HG02970 (cell line): ENCODE data around the gene STAB1.
"Not testable (repeated sequence)": the region's sequence is repeated elsewhere in the genome, so short reads cannot be mapped to it uniquely, and the experiment has no call there.

Experiments used
- ATAC-seq: cut with Tn5 transposase; IDR thresholded peaks from one replicate; pipeline ENCODE4 v1.9.1; 2021; ENCODE audit warnings: mild to moderate bottlenecking, moderate library complexity, moderate number of reproducible peaks; ENCODE audit not compliant: unreplicated experiment, low FRiP score

The STAB1 gene

GRCh38 chr3:52522651-52523251 is 27.6 kb downstream of the STAB1 start:
- no peak for ATAC-seq

- no peak for ATAC-seq
Measured at GRCh38 chr3:52523386-52524257, 28.5 kb downstream of the STAB1 start.

DNA sequence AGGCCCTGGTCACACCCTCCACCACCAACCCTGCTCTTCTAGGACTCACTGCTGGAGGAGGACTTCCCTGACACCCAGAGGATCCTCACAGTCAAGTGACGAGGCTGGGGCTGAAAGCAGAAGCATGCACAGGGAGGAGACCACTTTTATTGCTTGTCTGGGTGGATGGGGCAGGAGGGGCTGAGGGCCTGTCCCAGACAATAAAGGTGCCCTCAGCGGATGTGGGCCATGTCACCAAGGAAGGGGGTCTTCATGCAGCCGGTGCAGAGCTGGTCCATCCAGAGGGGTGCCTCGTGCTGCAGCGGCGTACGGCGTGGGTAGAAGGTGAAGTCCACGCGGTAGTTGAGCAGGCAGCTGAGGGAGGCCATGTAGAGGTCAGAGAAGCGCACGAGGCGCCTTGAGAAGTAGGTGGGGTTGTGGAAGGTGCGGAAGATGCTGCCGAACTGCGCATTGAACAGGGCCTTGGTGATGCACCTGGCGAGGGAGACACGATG is 29.2 kb downstream of the STAB1 start:
- ATAC-seq = no peak

GRCh38 chr3:52524752-52525679 is 29.9 kb downstream of the STAB1 start:
- ATAC-seq = no peak

- ATAC-seq = no peak
Measured at GRCh38 chr3:52525680-52526561, 30.8 kb downstream of the STAB1 start.

GRCh38 chr3:52526671-52527038 is 31.5 kb downstream of the STAB1 start:
- not testable (repeated sequence) for ATAC-seq

- ATAC-seq = no peak
Measured at GRCh38 chr3:52527039-52527731, 32.0 kb downstream of the STAB1 start.

GRCh38 chr3:52527732-52528585 is 32.8 kb downstream of the STAB1 start:
- ATAC-seq = no peak

DNA sequence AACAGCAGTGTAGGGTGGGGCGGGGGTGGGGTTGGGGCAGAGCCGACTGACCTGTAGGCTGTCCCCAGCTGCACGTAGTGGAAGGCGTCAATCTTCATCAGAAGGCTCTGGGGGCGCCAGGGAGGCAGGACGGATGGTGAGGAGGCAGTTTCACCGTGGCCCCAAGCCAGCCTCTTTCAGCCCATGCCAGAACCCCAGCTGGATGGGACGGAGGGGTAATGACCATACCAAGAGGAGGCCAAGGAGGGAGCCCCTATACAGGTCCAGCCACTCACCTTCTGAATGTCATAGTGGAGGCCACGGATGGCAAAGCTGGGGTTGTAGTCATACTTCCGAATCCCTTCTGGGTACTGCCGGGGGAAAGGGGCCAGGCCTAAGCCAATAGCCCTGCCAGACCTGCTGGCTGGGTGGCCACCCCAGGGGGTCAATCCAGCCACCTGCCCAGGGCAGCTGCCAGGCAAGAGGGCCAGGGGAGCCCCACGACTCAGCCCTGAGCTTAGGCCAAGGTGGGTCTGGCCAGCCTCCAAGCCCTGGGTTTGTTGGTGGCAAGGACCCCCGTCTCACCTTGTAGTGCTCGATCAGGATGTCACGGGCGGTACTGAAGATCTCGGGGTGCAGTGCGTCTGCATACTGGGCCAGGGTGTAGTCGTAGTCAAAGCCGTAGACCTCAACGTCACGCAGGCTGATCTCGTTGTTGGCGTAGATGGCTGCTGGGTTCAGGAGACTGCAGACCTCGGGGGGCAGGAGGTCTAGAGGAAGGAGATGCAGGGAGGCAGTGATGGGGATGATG is 33.6 kb downstream of the STAB1 start:
- no peak for ATAC-seq

GRCh38 chr3:52529376-52530333 is 34.5 kb downstream of the STAB1 start:
- ATAC-seq = no peak

DNA sequence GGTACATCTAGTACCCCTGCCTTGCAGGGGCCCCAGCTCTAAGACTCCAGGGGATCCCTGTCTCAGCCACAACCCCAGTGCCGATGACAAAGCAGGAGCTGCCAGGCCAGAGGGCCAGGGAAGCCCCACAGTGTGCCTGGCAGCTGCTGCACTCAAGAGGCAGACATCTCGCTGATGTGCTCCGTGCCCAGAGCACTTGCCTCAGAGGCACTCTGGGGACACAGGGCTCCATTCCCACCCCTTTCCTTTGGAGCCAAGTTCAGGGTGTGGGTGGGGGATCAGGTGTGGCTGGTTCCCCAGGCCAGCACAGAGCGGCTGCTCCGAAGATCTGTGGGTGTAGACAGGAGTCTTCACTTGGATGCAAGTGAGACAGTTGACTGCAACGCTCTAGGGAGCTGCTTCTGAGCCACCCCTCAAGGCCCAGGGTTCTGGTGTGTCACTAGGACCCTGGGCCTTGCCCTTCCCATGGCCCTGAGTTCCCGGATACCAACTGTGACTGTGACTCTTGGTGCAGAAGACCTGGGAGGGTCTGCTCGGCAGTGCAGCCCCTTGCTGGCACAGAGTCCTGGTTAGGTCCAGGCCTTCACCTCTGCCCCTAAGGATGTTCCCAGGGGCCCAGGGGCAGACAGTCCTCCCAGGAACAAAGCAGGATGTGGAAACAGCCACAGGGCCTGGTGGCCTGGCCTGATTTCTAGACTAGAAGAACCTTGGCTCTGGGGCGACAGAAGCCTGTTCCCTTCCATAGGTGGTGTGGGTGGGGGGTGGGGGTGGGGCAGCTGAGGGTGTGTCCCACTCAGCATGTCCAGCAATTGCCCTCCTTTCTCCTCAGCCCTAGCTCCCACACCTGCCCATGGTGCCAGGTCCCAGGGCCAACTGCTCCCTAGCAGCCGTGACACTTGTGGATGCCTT is 36.0 kb downstream of the STAB1 start:
- ATAC-seq = no peak

GRCh38 chr3:52531860-52532516 is 36.9 kb downstream of the STAB1 start:
- ATAC-seq = no peak

DNA sequence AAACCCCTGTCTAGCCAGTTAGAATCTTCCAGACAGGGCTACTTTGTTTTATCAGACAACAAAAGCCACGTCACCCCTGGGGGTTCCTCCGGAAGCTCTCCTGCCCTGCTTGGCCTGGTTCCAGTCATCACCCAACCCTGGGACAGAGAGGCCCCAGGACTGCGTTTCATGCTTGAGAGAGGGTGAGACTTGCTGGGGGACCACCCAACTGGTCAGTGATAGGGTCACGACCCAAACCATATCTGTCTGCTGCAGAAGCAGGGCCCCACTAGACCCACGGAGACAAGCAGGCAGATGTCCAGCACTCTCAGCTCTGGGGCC is 37.3 kb downstream of the STAB1 start:
- no peak for ATAC-seq

DNA sequence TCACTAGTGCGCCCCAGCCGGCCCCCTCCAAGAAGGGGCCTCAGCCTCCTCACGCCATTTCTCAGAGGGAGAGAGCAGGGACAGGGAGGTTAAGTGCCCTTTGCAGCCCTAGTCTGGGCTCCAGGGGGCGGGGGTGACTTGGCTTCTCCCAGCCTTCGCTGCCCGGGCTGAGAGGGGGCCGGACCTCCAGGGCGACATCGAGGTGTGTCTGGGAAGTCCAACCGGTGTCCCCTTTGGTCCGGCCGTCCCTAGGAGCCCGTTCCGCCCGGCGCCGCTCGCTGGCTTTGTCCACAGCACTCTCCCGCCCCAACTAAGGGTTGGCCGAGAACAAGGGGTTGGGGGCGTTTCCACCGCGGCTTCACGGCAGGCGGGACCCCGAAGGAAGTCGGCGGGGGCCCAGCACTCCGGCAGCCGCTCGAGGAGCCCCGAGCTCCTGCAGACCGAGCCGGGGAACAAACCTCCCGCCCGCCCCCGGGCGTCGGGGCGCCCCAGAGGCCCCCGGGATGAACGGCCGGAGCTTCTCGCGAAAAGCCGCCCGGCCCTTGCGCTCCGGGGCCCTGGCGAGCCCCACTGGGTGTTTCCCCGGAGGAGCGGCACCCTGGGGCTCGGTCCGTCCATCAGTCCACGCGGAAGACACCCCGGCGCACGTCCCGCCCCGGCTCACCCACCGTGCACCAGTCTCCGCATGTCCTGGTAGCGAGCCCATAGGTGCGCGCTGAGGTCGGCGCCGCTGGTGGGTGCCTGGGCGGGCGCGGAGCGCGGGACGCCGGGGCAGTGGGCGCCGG is 37.9 kb downstream of the STAB1 start:
- ATAC-seq = no peak
